Measurements from ENCODE around the gene ARID3A.
"Not testable (repeated sequence)": the region's sequence is repeated elsewhere in the genome, so short reads cannot be mapped to it uniquely, and the experiment has no call there.

Gene ARID3A

DNA sequence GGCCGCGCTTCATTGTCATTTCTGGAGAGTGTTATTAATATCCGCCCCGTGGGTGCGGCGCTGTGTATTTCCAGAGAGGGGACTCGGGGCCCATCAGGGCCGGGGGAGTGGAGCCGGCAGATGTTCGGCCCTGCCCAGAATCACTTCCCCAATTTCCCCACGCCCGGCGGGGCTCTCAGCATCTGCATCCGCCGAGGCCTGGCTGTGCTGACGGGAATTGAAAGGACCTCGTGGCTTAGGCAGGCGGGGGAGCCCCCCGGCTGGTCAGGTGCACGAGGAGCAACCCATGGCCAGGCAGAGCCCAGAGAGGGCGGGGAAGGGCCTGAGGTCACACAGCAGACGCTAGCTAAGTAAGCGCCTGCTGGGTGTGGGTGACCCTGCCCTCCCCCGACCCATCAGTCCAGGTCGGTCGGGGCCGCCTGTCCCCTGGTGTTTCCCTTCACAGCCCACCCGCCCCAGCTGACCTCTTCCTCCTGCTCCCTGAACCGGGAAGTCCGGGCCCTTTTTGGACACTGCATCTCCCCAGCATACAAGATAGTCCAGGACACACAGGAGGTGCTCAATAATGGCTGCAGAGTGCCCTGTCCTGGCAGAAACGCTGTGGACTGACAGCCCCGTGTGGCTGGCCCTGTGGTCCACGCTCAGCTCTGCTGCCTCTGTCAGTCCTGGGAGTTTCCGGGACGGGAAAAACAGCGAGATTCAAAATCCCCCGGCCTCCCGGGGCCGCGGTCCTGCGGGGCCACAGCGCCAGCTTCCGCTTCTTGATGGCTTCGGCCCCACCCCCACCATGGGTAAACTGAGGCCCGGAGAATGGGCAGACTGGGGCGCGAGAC, 22.1 kb downstream of the ARID3A start:
- DNase-seq = peak; percentile 96 to 99

DNA sequence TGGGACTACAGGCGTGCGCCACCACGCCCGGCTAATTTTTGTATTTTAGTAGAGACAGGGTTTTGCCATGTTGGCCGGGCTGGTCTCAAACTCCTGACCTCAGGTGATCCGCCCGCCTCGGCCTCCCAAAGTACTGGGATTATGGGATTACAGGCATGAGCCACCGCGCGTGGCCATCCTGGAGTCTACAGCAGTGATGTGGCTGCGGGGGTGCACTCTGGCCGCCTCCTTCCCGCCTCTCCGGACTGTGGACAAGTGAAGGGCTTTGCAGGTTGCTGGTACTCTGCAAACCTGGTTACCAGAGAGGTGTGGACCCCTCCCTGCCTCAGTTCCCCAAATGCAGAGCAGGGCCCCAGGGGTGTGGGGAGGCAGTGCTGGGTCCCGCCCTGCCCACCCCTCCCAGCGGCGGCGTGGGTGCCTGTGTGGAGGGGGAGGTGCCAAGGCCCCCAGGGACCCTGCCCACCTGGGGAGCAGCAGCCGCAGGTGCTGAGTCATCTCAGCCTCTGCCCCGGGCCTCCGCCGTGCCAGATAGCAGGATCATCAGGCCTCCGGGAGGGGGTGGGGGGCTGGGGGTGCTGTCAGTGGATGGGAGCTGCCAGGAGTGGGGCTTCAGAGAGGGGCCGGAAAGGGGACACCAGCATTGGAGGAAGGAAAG, 23.1 kb downstream of the ARID3A start:
- no peak for DNase-seq

DNA sequence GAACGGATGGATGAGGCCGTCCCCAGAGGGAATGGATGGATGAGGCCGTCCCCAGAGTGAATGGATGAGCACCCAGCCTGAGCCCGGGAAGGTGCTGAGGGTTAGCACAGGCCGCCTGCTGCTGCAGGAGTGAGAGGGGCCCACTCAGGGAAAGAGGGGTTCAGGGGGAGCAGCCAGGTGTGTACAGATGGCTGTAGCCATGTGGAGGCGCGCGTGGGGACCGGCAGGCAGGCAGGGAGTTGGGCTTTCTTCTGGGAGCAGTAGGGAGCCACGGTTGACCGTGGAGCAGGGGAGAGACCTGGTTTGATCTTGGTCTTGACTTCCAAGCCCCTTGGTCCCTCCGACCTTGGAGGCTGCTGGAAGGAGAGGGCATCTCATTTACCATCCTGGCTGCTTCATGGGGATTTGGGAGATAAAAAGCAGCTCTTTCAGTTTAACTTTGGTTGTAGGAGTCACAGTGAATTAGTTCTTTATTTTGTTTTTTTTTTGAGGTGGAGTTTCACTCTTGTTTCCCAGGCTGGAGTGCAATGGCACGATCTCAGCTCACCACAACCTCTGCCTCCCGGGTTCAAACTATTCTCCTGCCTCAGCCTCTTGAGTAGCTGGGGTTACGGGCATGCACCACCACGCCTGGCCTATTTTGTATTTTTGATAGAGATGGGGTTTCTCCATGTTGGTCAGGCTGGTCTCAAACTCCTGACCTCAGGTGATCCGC, 24.7 kb downstream of the ARID3A start:
- no peak for DNase-seq

DNA sequence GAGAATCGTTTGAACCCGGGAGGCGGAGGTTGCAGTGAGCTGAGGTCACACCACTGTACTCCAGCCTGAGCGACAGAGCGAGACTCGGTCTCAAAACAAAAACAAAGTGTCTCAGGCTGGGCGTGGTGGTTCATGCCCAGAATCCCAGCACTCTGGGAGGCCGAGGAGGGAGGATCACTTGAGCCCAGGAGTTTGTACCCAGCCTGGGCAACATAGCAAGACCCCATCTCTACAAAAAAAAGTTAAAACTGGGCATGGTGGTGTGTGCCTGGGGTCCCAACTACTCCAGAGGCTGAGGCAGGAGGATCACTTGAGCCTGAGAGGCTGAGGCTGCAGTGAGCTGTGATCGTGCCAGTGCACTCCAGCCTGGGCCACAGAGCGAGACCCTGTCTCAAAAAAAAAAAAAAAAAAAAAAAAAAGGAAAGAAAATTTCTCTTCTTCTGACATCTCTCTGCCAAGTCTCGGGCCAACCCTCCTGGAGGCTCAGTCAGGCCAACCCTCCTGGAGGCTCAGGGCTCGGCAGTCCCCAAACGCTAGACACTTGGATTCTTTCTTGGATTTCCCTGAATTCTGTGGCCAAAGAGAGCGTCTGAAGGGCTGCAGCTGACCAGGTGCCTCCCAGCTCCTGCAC, 26.3 kb downstream of the ARID3A start:
- DNase-seq = no peak

DNA sequence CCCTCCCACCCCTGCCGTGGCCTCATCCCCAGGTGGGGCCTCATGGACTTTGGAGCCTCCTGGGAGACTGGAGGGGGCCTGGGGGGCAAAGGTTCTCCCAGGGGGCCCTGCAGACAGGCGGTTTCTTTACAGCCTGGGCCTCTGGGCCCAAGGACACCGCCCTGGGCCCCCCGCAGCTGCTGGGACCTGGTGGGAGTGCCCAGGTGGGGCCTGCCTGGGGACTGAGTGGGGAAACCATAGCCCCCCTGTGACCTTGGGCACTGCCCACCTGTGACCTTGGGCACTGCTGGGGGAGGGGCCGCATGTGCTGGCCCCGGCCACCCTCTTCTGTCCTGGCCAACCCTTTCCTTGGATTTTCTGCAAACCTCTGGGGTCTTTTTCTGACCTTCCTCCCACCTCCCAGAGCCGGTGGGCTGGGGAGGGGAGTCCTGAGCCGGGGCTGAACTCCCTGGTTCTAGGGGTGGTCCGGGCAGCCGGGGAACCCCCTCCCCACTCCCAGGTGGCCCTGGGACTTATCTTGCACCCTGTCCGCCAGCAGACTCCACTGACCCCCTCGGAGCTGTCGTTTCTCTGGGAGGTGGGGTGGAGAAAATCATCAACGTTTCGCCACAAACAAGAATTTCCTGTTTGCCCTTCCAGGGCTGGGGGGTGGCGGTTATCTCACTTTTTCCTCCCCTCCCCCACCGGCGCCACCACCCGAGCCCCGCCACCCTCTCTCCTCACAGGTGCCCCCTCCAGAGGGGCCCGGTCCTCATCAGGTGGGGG, 27.0 kb downstream of the ARID3A start:
- DNase-seq = no peak

DNA sequence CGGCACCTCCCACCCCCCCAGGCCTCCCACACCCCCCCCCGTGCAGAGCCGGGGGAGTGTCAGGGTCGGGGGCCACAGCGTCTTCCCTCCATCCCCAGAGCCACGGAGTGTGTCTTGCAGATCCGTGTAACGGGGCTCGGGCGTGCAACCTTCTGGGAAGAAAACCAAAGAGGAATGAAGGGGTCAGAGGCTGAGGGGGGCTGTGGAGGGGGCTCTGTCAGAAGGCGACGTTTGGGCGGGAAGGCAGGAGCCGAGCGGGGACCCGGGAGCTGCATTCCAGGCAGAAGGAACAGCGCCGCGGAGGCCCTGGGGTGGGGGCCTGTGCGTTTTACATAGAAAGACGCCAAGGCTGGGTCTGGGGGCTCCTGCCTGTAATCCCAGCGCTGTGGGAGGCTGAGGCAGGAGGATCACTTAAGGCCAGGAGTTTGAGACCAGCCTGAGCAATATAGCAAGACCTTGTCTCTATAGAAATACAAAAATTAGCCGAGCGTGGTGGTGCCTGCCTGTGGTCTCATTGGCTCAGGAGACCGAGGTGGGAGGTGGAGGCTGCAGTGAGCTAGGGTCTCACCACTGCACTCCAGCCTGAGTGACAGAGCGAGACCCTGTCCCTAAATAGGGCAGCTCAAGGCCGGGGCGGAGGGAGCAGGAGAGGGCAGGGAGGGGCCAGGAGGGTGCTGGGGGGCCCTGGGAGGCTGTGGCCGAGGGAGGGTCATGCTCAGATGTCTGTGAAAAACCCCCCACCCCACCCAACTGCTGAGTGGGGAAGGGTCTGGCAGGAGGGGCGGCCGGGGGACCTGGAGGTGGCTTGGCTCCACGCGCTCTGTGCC, 27.8 kb downstream of the ARID3A start:
- DNase-seq = no peak

DNA sequence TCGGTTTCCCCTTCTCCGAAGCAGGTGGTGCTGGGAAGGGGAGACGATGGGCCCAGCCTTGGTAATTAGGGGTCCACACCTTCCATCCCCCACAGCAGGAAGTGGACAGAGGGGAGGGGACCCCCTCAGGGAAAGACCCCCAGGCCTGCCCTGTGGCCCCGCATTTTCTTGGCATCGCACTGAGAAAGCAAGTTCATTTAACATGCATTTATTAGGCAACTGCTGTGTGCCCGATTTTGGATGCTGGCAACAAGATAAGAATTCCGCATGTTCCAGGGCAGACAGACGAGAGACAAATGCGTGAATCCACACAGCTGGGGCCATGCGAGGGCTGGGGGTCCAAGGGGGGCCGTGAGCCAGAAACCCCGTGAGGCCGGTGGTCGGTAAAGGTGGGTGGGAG, 28.4 kb downstream of the ARID3A start:
- no peak for DNase-seq

DNA sequence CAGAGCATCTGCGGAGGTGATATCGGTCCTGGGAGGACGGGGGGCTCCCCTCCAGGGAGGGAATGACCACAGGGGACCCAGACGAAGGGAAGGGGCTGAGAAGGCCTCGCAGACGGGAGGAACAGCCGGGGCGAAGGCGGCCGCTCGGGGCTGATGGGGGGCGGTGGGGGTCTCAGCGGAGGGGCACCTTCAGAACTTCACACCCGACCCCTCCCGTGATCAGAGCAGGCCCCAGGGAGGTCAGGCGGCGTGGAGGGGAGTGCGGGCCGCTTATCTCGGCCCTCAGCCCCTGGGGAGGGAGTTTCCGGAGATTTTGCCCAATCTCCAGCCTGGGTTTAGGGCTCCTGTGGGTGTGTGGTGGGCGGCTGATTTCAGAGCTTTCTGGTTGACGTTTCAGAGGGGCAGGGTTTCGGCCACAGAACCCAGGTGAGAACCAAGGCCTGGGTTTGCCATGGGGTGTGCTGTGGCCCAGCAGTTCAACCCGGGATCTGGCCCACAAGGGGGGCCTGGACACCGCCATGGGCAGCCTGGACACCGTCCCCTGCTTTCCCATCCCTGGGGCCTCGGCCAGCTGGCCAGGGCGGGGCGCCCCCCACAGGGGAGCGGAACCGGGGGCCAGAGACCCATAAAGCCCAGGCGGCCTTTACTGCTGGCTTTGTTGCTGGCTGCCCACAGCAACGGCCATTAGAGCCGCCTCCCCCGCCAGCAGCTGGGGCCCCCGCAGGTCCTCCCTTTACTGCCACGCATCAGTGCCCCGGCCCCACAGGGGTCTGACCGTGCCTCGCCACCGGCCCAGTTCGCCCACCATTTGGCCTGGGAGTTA, 29.0 kb downstream of the ARID3A start:
- DNase-seq = peak in 1 of 2 donors; percentile 37

DNA sequence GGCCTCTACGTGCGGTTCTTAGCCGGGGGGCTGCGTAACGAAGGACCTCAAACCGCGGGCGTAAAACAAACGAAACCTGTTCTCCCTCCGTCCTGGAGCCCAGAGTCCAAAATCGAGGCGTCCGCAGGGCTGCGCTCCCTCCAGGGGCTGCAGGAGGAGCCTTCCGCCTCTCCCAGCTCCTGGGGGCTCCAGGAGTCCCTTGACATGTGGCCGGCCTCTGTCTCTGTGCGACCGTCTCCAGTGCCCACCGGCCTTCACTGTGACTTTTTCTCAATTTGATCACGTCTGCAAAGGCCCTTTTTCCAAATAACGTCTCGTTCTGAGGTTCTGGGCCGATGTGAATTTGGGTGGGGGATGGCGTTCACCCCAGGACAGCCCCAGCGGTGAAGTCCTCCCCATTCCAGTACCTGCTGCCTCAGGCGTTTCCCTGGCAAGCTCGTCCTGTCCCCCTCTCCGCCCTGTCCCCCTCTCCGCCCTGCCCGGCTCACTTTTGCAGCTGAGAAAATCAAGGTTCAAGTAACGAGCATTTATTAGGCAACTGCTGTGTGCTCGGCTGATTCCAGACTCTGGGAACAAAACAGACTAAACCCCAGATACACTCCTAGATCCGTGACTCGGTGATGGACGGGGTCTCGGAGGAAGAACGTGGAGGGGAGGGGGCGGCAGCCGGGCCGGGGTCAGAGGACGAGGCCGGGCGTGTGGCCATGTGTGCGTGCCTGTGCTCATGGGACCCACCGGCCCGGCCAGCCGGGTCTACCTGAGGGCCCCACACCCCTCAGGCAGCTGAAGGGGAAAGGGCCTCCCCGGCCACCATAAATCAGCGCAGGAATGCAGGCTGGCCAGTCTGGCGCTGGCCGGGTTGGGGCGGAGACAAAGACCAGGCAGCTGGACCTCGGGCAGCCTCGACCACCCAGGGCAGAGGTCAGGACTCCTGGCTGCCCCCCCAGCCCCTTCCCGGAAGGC, 30.2 kb downstream of the ARID3A start:
- DNase-seq = no peak

DNA sequence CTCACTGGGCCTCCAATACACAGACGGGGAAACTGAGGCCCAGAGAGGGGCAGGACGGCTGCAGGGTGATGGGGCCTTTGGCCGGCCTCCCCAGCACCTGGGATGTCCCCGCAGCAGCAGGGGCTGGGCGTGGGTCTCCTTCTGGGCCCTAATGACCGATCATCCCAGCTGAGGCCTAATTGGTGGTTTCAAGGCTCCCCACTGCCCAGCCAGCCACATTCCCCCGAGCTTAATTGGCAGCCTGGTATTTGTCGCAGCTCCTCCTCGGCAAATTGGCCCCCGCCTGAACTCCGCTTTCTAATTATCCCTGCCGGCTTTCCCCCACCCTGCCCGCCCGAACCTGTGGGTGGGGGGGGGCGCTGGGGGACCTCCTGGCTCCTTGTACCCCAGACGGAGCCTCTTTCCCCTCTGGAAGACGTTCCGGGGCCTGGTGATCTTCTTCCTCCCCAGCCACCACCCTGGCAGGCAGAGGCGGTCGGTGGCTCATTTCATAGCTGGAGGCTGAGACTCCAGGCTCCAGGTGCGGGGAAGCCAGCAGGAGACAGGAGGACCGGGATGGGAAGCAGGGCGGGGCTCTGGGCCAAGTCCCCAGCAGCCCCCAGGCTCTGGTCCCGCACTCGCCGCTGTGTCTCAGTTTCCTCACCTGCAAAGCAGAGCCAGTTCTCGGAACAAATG, 31.1 kb downstream of the ARID3A start:
- no peak for DNase-seq

DNA sequence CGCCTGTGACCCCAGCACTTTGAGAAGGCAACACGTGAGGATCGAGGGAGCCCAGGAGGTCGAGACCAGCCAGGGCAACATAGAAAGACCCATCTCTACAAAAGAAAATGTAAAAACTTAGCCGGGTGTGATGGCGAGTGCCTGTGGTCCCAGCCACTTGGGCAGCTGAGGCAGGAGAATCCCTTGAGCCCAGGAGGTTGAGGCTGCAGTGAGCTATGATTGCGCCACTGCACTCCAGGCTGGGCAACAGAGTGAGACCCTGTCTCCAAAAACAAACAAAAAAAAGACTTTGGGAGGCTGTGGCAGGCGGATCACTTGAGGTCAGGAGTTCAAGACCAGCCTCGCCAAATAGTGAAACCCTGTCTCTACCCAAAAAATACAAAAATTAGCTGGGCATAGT, 31.7 kb downstream of the ARID3A start:
- not testable (repeated sequence) for DNase-seq

DNA sequence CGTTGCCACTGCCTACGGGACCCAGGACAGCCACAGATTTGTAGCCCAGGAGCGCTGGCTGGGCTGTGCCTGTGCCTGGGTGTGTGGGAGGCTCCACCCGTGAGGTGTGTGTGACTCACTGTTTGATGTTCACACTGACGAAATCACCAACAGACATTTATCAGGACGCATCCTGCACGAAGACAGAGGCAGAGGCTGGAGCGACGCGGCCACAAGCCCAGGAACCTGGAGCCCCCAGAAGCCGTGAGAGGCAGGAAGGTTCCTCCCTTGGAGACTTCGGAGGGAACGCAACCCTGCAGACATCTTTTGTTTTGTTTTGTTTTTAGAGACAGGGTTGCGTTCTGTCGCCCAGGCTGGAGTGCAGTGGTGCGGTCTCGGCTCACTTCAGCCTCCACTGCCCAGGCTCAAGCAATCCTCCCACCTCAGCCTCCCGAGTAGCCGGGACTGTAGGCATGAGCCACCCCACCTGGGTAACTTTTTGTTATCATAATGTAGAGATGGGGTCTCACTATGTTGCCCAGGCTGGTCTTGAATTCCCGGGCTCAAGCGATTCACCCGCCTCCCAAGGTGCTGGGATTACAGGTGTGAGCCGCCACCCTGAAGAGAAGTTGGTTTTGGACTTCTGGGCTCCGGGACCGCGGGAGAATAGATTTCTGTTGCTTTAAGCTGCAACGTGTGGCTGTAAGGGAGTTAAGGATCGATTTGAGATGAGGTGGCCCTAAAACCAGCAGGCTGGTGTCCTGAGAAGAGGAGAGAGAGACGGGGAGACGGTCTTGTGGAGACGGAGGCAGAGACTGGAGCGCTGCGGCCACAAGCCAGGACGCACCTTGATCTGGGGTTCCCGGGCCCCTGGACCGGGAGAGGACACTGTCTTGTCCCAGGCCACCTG, 33.4 kb downstream of the ARID3A start:
- peak in 1 of 2 donors; percentile 70 for DNase-seq

DNA sequence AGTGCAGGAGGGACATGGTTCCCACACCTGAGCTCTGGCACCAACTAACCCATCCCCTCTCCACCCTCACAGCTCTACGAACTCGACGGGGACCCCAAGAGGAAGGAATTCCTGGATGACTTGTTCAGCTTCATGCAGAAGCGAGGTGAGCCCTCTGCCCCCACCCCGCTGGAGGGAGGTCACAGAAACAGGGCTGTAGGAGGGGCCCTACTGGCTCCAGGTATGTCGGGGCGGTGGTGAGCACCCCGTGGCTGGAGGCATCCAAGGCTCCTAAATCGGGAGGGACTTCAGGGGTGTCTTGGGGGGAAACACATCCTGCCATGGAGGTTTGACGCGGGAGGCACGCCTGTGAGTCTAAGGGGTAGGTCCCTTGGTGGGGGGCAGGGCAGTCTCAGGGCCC, 34.2 kb downstream of the ARID3A start:
- DNase-seq = no peak

DNA sequence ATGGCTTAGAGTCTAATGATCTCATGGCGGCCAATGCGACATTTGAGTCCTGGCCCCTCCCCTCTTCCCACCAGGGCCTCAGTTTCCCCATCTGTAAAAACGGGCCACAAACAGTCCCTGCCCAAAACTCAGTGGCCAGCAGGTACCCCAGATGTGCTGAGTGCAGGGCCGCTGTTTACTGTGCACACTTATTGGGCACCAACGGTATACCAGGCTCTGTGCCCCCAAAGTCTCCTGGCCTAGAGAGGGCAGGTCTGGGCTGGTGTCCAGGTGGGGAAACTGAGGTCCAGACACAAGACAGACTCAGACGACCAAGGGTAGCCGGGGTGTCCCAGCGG, 34.7 kb downstream of the ARID3A start:
- no peak for DNase-seq

DNA sequence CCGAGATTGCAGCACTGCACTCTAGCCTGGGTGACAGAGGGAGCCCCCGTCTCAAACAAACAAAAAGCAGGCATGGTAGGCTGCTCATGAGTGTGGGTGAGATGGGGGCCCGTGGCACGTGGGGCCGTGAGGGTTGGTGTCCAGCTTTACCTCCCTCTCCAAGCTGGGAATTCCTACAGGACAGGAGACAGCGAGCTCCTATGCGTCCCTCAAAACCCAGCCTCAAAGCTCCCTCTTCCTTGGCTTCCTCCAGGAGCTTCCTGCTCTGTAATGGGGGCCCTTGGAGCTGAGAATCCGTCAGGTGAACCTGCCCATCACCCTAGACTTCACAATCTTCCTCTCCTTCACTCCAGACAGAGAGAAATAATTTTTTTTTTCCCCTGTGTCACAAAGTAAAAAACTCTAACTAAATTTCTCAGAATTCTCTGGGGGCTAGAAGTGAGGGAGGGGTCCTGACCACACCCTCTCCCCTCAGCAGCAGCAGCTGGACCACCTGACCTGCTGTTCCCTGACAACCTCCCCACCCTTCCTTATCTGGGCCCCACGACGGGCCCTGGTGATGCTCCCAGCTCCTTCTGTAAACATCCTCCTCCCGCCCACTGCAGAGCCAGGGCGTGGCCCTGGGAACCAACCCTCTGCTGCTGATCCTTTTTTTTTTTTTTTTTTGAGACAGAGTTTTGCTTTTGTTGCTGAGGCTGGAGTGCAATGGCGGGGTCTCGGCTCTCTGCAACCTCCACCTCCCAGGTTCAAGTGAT, 36.2 kb downstream of the ARID3A start:
- DNase-seq = peak; percentile 48 to 75

DNA sequence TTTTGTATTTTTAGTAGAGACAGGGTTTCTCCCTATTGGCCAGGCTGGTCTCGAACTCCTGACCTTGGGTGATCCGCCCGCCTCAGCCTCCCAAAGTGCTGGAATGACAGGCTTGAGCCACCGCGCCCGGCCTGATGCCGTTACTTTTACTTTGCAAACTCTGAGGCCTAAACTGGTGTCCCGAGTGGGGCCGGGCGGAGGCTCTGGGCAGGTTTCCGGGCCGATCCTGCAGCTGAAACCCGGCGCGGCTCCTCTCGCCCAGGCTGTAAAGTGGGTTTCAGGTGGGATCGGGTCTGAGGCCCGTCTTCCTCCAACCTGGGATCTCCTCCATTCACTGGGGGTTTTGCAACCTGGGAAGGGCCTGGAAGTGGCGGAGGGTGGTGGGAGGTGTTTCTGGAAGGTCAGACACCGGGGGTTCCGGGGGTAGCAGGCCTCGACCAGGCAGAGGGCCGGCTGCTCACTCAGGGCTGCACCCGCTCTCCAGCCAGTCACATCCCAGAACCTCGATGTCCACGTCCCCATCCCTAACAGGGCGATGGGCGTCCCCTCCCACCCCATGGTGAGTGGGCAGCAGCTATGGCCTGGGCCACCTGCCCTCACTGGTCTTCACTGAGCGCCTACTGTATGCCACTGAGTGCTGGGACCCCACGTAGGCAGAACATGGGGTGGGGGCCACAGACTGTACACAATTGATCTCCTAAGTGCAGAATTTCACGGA, 37.0 kb downstream of the ARID3A start:
- DNase-seq = no peak
